Cardiac muscle cell (in vitro differentiated cells and primary cell): ENCODE data around the gene C6orf120. TPM values are rescaled to one million over a fixed set of nuclear protein-coding genes. Genes with fewer than 3 reads are reported as not detected.

Experiments used
- DNase-seq, 2 donors: peaks; one replicate each; pipeline versions ENCODE4 v3.0.0 to v3.0.0-alpha.2; 2010 to 2017; ENCODE audit warnings: low read depth in 1 of 2, low spot score in 1 of 2
- H3K27ac ChIP-seq: fragments of 200-600 bp; sonication (generic); 2 replicates; pipeline ENCODE4 v1.5.1; 2016
- H3K27me3 ChIP-seq: fragments of 200-600 bp; sonication (generic); 2 replicates; pipeline ENCODE4 v1.6.0; 2016; ENCODE audit warnings: control low read depth
- H3K36me3 ChIP-seq: fragments of 200-600 bp; sonication (generic); 2 replicates; pipeline ENCODE4 v1.5.1; 2016; ENCODE audit warnings: control low read depth
- H3K4me1 ChIP-seq: fragments of 200-600 bp; sonication (generic); 2 replicates; pipeline ENCODE4 v1.8.1; 2017; ENCODE audit warnings: low read depth, mild to moderate bottlenecking, mixed run types
- H3K4me3 ChIP-seq: fragments of 200-600 bp; sonication (generic); 2 replicates; pipeline ENCODE4 v1.5.1; 2016; ENCODE audit warnings: mild to moderate bottlenecking
- H3K9me3 ChIP-seq: fragments of 200-600 bp; sonication (generic); 2 replicates; pipeline ENCODE4 v1.5.1; 2017; ENCODE audit warnings: low read depth, mild to moderate bottlenecking, control low read depth
- polyA plus RNA-seq: library from polyadenylated mRNA; unstranded; fragments of >200 nt; fragmentation: Nextera tagmentation; extraction: Ambion mirVana; gene quantifications from 2 replicates; pipeline ENCODE4 v1.2.1, GENCODE V29; 2016
- total RNA-seq: library from RNA; depleted of rRNA; stranded (reverse); fragments of >200 nt; gene quantifications from 2 replicates; pipeline ENCODE4 v1.2.3, GENCODE V29; 2016
- TF ChIP-seq, protein P1 (sequence below): IDR thresholded peaks from 2 replicates; pipeline ENCODE4 v1.5.1; 2012; ENCODE audit warnings: low read depth, mild to moderate bottlenecking, low read length

The C6orf120 gene
- total and polyA plus RNA-seq, 2 experiments from 2014 or later: 27.5 to 58.4 TPM

DNA sequence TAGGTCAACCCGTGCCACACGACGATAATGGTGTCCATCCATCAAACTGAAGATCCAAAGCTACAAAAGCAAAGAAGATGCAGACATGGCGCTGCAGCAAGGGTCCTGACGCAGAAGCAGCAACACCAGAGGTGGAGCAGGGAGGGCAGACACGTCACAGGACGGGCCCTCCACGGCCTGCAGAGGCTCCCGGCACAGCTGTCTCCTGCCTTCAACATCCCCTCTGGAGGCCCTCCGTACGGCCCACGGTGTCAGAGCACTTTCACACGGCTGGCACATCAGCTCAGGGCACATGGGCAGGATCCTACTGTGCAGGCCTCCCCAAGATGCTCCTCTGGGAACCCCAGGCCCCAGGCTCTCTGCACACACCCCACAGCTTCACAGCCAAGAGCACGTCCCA lies 37.7 kb upstream of the C6orf120 start:
- Histone ChIP-seq H3K27me3 (no peaks in the 10 kb centered on the region), H3K36me3 (peaks cover 12% of the 10 kb centered on the region), H3K9me3 (no peaks in the 10 kb centered on the region), H3K27ac (no peak overlapping the region), H3K4me1 (no peaks in the 10 kb centered on the region), H3K4me3 (no peak overlapping the region)
- DNase-seq: no peak
- TF ChIP-seq, protein P1, sequence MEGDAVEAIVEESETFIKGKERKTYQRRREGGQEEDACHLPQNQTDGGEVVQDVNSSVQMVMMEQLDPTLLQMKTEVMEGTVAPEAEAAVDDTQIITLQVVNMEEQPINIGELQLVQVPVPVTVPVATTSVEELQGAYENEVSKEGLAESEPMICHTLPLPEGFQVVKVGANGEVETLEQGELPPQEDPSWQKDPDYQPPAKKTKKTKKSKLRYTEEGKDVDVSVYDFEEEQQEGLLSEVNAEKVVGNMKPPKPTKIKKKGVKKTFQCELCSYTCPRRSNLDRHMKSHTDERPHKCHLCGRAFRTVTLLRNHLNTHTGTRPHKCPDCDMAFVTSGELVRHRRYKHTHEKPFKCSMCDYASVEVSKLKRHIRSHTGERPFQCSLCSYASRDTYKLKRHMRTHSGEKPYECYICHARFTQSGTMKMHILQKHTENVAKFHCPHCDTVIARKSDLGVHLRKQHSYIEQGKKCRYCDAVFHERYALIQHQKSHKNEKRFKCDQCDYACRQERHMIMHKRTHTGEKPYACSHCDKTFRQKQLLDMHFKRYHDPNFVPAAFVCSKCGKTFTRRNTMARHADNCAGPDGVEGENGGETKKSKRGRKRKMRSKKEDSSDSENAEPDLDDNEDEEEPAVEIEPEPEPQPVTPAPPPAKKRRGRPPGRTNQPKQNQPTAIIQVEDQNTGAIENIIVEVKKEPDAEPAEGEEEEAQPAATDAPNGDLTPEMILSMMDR: no peak

DNA sequence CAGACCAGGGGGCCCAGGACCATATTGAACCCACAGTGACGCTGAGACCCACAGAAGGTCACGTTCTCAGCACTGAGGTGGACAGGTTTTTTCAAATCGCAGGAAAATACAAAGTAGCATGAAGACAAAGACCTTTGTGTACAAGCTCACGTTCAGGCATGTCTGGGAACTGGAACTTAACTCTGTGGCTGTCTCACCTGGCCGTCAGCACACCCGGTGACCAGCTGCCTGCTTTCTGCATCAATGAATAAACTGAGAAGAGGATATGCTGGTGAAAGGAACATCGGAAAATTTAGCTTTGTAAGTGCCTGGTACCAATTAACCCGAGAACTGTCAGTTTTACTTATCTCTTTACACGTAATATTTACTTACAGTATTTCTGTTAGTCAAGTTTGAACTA lies 36.6 kb upstream of the C6orf120 start:
- Histone ChIP-seq H3K36me3 (peaks cover 12% of the 10 kb centered on the region), H3K4me3 (no peak overlapping the region), H3K27me3 (no peaks in the 10 kb centered on the region), H3K27ac (no peak overlapping the region), H3K4me1 (no peaks in the 10 kb centered on the region), H3K9me3 (no peaks in the 10 kb centered on the region)
- TF ChIP-seq, protein P1: no peak
- no peak for DNase-seq

DNA sequence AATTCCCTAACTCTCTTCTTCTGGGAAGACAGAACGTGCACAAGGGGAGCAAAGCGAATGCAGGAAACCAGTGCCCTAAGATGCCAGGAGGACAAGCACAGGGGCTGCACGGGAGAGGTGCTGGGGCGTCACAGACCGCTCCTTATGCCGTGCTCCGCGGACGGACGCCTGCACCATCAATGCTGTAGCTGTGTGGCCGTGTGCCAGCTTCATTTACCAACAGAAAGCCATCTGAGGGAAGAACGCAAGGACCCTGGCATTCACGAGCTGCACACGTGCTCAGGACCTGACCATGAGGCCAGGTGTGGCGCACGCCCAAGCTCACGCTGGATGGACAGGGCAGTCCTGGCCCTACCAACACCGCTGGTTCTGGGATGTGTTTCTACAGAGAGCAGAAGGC lies 35.5 kb upstream of the C6orf120 start:
- H3K4me1 ChIP-seq: no peaks in the 10 kb centered on the region
- TF ChIP-seq, protein P1: no peak

DNA sequence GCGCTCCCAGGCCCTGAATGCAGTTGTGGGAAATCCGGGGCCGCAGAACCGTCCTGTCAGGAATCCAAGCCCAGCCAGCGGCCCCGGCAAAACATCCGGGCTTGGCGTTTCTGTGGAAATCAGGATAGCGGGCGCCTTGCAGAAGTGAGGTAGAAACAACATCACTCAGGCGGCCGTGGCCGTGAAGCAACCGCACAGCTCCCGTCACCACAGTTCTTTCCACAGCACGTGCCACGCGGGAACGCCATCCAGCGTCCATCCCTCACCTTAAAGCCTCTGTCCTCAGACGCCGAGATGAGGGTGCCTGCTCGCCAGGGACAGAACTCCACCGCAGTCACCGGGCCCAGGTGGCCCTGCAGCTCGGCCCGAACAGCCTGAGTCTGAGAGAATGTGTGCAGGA lies 34.2 kb upstream of the C6orf120 start:
- Histone ChIP-seq H3K4me1 (no peaks in the 10 kb centered on the region), H3K27me3 (no peaks in the 10 kb centered on the region), H3K4me3 (no peak overlapping the region), H3K36me3 (peaks cover 13% of the 10 kb centered on the region), H3K9me3 (no peaks in the 10 kb centered on the region), H3K27ac (no peak overlapping the region)
- DNase-seq: no peak
- TF ChIP-seq, protein P1: no peak

More for the DNA sequence above, 35.5 kb upstream of the C6orf120 start:
- H3K9me3 ChIP-seq: no peaks in the 10 kb centered on the region
- H3K27me3 ChIP-seq: no peaks in the 10 kb centered on the region
- no peak for DNase-seq
- H3K27ac ChIP-seq: no peak overlapping the region
- no peak overlapping the region for H3K4me3 ChIP-seq
- H3K36me3 ChIP-seq: peaks cover 12% of the 10 kb centered on the region

DNA sequence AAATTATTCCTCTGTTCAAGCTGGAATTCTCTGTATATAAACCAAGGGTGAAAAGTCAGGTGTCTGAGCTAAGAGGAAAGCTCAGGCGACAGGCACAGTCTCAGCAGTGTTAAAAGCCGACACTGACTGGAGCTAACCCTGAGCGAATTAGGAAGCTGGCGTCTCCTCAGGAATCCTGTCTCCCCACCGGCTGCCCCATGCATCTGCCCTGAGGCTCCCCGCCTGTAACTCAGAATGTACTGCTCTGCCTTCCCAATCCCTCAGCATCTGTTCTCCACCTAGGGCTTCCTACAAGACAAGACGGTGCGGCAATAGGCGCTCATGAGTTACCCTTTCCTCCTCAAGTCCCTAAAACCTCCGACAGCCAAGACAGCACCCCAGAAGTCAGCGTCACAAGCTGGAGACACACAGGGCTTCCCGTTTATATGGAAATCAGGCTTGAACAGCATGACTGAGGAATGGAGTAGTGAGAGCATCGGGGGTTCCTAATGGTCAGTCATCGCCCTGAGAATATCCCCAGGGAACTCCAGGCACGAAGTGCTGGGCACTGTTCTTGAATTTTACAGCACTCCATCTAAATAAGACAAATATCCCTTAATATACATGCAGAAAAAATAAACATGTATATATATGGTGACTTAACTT lies 33.6 kb upstream of the C6orf120 start:
- Histone ChIP-seq H3K27ac (no peak overlapping the region), H3K27me3 (no peaks in the 10 kb centered on the region), H3K4me3 (no peak overlapping the region), H3K4me1 (no peaks in the 10 kb centered on the region), H3K36me3 (peaks cover 13% of the 10 kb centered on the region), H3K9me3 (no peaks in the 10 kb centered on the region)
- TF ChIP-seq, protein P1: no peak
- no peak for DNase-seq
